NCI-H524 treated with DMSO at 0.1 percent for 48 hours (cell line): ENCODE results near the gene NR6A1.

Experiments used
- DNase-seq: peaks from one replicate; lab custom pipeline; 2025; lab: John Stamatoyannopoulos, UW

Gene NR6A1

GRCh38 chr9:124526174-124526573 lies 244.9 kb downstream of the NR6A1 start:
- no peak for DNase-seq

GRCh38 chr9:124522121-124523098 lies 248.7 kb downstream of the NR6A1 start:
- DNase-seq, result no peak

- DNase-seq, result no peak
Measured at GRCh38 chr9:124521142-124521541, 250.0 kb downstream of the NR6A1 start.

GRCh38 chr9:124520206-124520596 lies 250.9 kb downstream of the NR6A1 start:
- no peak for DNase-seq

GRCh38 chr9:124518116-124518515 lies 253.0 kb downstream of the NR6A1 start:
- DNase-seq, result no peak

GRCh38 chr9:124517600-124517999 lies 253.5 kb downstream of the NR6A1 start:
- DNase-seq, result no peak

- no peak for DNase-seq
Measured at GRCh38 chr9:124514874-124515273, 256.2 kb downstream of the NR6A1 start.

- no peak for DNase-seq
Measured at GRCh38 chr9:124514125-124514524, 257.0 kb downstream of the NR6A1 start.

- no peak for DNase-seq
Measured at GRCh38 chr9:124513376-124513994, 257.6 kb downstream of the NR6A1 start.

- DNase-seq, result no peak
Measured at GRCh38 chr9:124512806-124513204, 258.3 kb downstream of the NR6A1 start.

- DNase-seq, result no peak
Measured at GRCh38 chr9:124511891-124512805, 259.0 kb downstream of the NR6A1 start.

- DNase-seq, result no peak
Measured at GRCh38 chr9:124511426-124511840, 259.7 kb downstream of the NR6A1 start.

GRCh38 chr9:124510650-124511425 lies 260.3 kb downstream of the NR6A1 start:
- DNase-seq, result no peak

GRCh38 chr9:124507880-124508423 lies 263.2 kb downstream of the NR6A1 start:
- no peak for DNase-seq

- DNase-seq, result no peak
Measured at GRCh38 chr9:124506931-124507879, 263.9 kb downstream of the NR6A1 start, which contains the start of gene NR5A1. TSS of gene NR5A1 (minus strand) at chr9:124507399. CDS start at chr9:124503395, 4,004 bp downstream.

- DNase-seq, result no peak
Measured at GRCh38 chr9:124506433-124506832, 264.7 kb downstream of the NR6A1 start.

- no peak for DNase-seq
Measured at GRCh38 chr9:124505901-124506346, 265.2 kb downstream of the NR6A1 start.

- DNase-seq, result no peak
Measured at GRCh38 chr9:124505006-124505900, 265.9 kb downstream of the NR6A1 start.
